Neural cell (in vitro differentiated cells): ENCODE data around the gene COLQ. TPM values are rescaled to one million over a fixed set of nuclear protein-coding genes. Genes with fewer than 3 reads are reported as not detected.

ENCODE experiments used
- H2AFZ ChIP-seq: fragments of 200-600, 300-800 bp; sonication (generic), shearing (Covaris generic); 2 replicates; pipeline ENCODE4 v1.6.0; 2014; ENCODE audit warnings: low read depth, mild to moderate bottlenecking, antibody characterized with exemption, low read length, moderate library complexity
- H3F3A ChIP-seq: fragments of 200-600 bp; shearing (Covaris generic); 2 replicates; pipeline ENCODE4 v1.6.1; 2016; ENCODE audit warnings: mild to moderate bottlenecking, moderate library complexity, mixed read lengths, antibody characterized with exemption, low read length; ENCODE audit not compliant: insufficient read depth, poor library complexity, severe bottlenecking
- H3K27ac ChIP-seq: fragments of 200-600, 300-800 bp; sonication (generic), shearing (Covaris generic); 2 replicates; pipeline ENCODE4 v1.5.1; 2014; ENCODE audit warnings: mild to moderate bottlenecking, low read length, moderate library complexity
- H3K27me3 ChIP-seq: fragments of 300-800, 200-600 bp; sonication (generic), shearing (Covaris generic); 2 replicates; pipeline ENCODE4 v1.6.0; 2014; ENCODE audit warnings: mild to moderate bottlenecking, low read depth, low read length, moderate library complexity; ENCODE audit not compliant: insufficient read depth
- H3K36me3 ChIP-seq: fragments of 300-800, 200-600 bp; sonication (generic), shearing (Covaris generic); 2 replicates; pipeline ENCODE4 v1.5.1; 2014; ENCODE audit warnings: mild to moderate bottlenecking, antibody characterized with exemption, low read length, moderate library complexity; ENCODE audit not compliant: insufficient read depth
- H3K4me2 ChIP-seq: fragments of 300-800, 200-600 bp; sonication (generic), shearing (Covaris generic); 2 replicates; pipeline ENCODE4 v1.6.0; 2014; ENCODE audit warnings: mild to moderate bottlenecking, low read length
- H3K4me3 ChIP-seq: fragments of 300-800, 200-600 bp; sonication (generic), shearing (Covaris generic); 2 replicates; pipeline ENCODE4 v1.5.1; 2014; ENCODE audit warnings: mild to moderate bottlenecking, low read length, moderate library complexity
- H3K79me2 ChIP-seq: fragments of 200-600 bp; shearing (Covaris generic); replicated peaks from 2 replicates; pipeline ENCODE4 v1.6.0; 2014; ENCODE audit warnings: mild to moderate bottlenecking, low read length, moderate library complexity; ENCODE audit not compliant: insufficient read depth
- H3K9ac ChIP-seq: fragments of 300-800, 200-600 bp; sonication (generic), shearing (Covaris generic); 2 replicates; pipeline ENCODE4 v1.6.1; 2016; ENCODE audit warnings: mild to moderate bottlenecking, low read length, mixed read lengths
- H3K9me2 ChIP-seq: fragments of 200-600 bp; shearing (Covaris generic); 2 replicates; pipeline ENCODE4 v1.6.1; 2016; ENCODE audit warnings: mild to moderate bottlenecking, low read length, mixed read lengths; ENCODE audit not compliant: insufficient read depth
- H3K9me3 ChIP-seq: fragments of 200-600, 300-800 bp; sonication (generic), shearing (Covaris generic); 2 replicates; pipeline ENCODE4 v1.6.1; 2016; ENCODE audit warnings: mild to moderate bottlenecking, mixed run types, low read length, moderate library complexity, mixed read lengths
- H4K20me1 ChIP-seq: fragments of 200-600 bp; shearing (Covaris generic); 2 replicates; pipeline ENCODE4 v1.6.1; 2016; ENCODE audit warnings: mild to moderate bottlenecking, mixed run types; ENCODE audit not compliant: insufficient read depth
- CTCF ChIP-seq: fragments of 450-650 bp; IDR thresholded peaks from 2 replicates; pipeline ENCODE4 v1.5.1; 2014; ENCODE audit warnings: antibody characterized with exemption, mild to moderate bottlenecking, moderate library complexity; ENCODE audit not compliant: poor library complexity, severe bottlenecking
- EP300 ChIP-seq: fragments of 450-650 bp; conservative IDR thresholded peaks from 2 replicates; pipeline ENCODE4 v1.6.1; 2014; ENCODE audit warnings: antibody characterized with exemption, mild to moderate bottlenecking, moderate library complexity; ENCODE audit not compliant: poor library complexity, severe bottlenecking
- EZH2 ChIP-seq: fragments of 200-600, 300-800 bp; shearing (Covaris generic), sonication (generic); IDR thresholded peaks from 2 replicates; pipeline ENCODE4 v1.6.1; 2014; ENCODE audit warnings: antibody characterized with exemption, low read length, borderline replicate concordance, mild to moderate bottlenecking; ENCODE audit not compliant: insufficient read depth, poor library complexity, severe bottlenecking
- MXI1 ChIP-seq: fragments of 450-650 bp; conservative IDR thresholded peaks from 2 replicates; pipeline ENCODE4 v1.6.1; 2014; ENCODE audit warnings: antibody characterized with exemption, mild to moderate bottlenecking; ENCODE audit not compliant: poor library complexity, severe bottlenecking
- POLR2AphosphoS5 ChIP-seq: IDR thresholded peaks from 2 replicates; pipeline ENCODE4 v1.6.1; 2012
- RAD21 ChIP-seq: fragments of 450-650 bp; conservative IDR thresholded peaks from 2 replicates; pipeline ENCODE4 v1.6.1; 2014; ENCODE audit warnings: antibody characterized with exemption, mild to moderate bottlenecking, moderate library complexity
- REST ChIP-seq: IDR thresholded peaks from 2 replicates; pipeline ENCODE4 v1.6.1; 2012; ENCODE audit warnings: borderline replicate concordance
- SMC3 ChIP-seq: fragments of 450-650 bp; conservative IDR thresholded peaks from 2 replicates; pipeline ENCODE4 v1.6.1; 2014; ENCODE audit warnings: antibody characterized with exemption, mild to moderate bottlenecking, moderate library complexity; ENCODE audit not compliant: poor library complexity
- TAF1 ChIP-seq: IDR thresholded peaks from 2 replicates; pipeline ENCODE4 v1.6.1; 2012; ENCODE audit warnings: low read depth
- polyA plus RNA-seq: library from polyadenylated mRNA; depleted of rRNA; stranded (reverse); fragments of >200 nt; gene quantifications from 2 replicates; pipeline ENCODE4 v1.2.3, GENCODE V29; 2014

COLQ gene
- polyA plus RNA-seq, 1 donor from 2014 or later, result 9.5 TPM

- H3F3A ChIP-seq, result no peaks in the 10 kb centered on the region
- H2AFZ ChIP-seq, result peak overlapping the region; percentile 88
- no peaks in the 10 kb centered on the region for H3K9me3 ChIP-seq
- no peaks in the 10 kb centered on the region for H3K9me2 ChIP-seq
- TF ChIP-seq POLR2AphosphoS5 (no peak), EP300 (no peak), SMC3 (no peak), REST (no peak), EZH2 (no peak), RAD21 (no peak), TAF1 (no peak), CTCF (no peak), MXI1 (no peak)
- peak overlapping the region; percentile 81 for H3K4me3 ChIP-seq
- H3K9ac ChIP-seq, result peak overlapping the region; percentile 93
- H4K20me1 ChIP-seq, result no peaks in the 10 kb centered on the region
- peaks cover 48% of the 10 kb centered on the region for H3K79me2 ChIP-seq
- peak overlapping the region; percentile 79 for H3K4me2 ChIP-seq
- no peaks in the 10 kb centered on the region for H3K36me3 ChIP-seq
- no peaks in the 10 kb centered on the region for H3K27me3 ChIP-seq
- H3K27ac ChIP-seq, result peak overlapping the region; percentile 90
Measured at GRCh38 chr3:15427981-15428380, 93.5 kb downstream of the COLQ start.

GRCh38 chr3:15427182-15427880 lies 94.2 kb downstream of the COLQ start, which contains the start of the genes EAF1 and METTL6:
Gene EAF1 (plus strand): TSS chr3:15427598. CDS start chr3:15427780, 182 bp downstream.
Gene METTL6 (minus strand): TSS chr3:15427544. CDS start chr3:15426511, 1,033 bp downstream.
- Histone ChIP-seq H3K4me3 (peak within 1 kb of the TSS; percentile 81), H3K9ac (peak within 1 kb of the TSS; percentile 93), H3K27ac (peak within 1 kb of the TSS; percentile 90), H3K4me2 (peak within 1 kb of the TSS; percentile 79), H4K20me1 (no peaks in the 10 kb centered on the region), H3K9me2 (no peaks in the 10 kb centered on the region), H3K27me3 (no peaks in the 10 kb centered on the region), H3K79me2 (peaks cover 48% of the 10 kb centered on the region), H3K36me3 (no peaks in the 10 kb centered on the region), H3F3A (no peaks in the 10 kb centered on the region), H2AFZ (peak within 1 kb of the TSS; percentile 88), H3K9me3 (no peaks in the 10 kb centered on the region)
- TF ChIP-seq MXI1 (peak; percentile 88), REST (peak; percentile 36), POLR2AphosphoS5 (peak; percentile 86), CTCF (peak; percentile 51), TAF1 (peak; percentile 45), RAD21 (peak; percentile 33), EP300 (peak; percentile 23), EZH2 (no peak), SMC3 (peak; percentile 54)
